GM10266 (cell line): ENCODE measurements around the gene ZNF716.

Source experiments
- DNase-seq: peaks from one replicate; pipeline ENCODE4 v3.0.0; 2012; ENCODE audit errors: extremely low spot score
- TF ChIP-seq, protein P1 (sequence below): IDR thresholded peaks from 2 replicates; pipeline ENCODE4 v1.5.1; 2012; ENCODE audit warnings: mild to moderate bottlenecking, low read depth; ENCODE audit not compliant: control insufficient read depth, insufficient read depth; ENCODE audit errors: missing control alignments

The ZNF716 gene

DNA sequence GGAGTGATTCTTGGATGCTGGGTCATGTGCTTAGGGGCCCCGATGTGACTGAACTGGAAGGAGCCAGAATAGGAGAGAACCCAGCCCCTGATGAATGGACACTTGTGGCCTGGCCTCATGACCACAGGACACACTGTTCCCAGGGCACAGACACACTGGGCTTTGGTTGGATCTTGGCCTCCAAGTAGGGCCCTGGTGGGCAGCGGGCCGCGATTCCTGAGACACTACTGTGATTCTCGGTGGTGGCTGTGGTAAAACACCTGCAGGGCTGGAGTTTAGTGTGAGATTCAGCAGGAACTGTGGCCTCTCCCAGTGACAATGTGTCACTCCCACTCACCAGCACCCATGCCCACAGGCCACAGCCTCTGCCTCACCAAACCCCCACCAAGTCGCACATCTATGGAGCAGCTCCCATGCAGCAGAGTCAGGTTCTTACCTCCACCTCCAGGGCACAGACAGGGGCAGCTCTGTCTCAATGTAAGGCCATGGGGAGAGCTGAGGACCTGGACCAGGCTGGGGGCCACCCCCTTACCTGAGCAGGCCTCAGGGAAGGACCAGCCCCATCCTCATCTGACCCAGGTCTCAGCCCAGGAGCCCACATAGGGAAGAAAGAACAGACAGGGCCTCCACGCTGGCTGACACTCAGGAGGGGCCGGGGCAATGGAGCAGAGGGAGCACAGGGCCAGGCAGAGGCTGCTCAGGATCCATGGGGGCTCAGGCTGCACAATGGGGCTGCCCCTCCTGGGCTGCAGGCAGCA, 33.2 kb upstream of the ZNF716 start:
- no peak for DNase-seq
- TF ChIP-seq, protein P1, sequence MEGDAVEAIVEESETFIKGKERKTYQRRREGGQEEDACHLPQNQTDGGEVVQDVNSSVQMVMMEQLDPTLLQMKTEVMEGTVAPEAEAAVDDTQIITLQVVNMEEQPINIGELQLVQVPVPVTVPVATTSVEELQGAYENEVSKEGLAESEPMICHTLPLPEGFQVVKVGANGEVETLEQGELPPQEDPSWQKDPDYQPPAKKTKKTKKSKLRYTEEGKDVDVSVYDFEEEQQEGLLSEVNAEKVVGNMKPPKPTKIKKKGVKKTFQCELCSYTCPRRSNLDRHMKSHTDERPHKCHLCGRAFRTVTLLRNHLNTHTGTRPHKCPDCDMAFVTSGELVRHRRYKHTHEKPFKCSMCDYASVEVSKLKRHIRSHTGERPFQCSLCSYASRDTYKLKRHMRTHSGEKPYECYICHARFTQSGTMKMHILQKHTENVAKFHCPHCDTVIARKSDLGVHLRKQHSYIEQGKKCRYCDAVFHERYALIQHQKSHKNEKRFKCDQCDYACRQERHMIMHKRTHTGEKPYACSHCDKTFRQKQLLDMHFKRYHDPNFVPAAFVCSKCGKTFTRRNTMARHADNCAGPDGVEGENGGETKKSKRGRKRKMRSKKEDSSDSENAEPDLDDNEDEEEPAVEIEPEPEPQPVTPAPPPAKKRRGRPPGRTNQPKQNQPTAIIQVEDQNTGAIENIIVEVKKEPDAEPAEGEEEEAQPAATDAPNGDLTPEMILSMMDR: no peak

GRCh38 chr7:57417736-57418135, 32.2 kb upstream of the ZNF716 start:
- DNase-seq: no peak
- TF ChIP-seq, protein P1: no peak

DNA sequence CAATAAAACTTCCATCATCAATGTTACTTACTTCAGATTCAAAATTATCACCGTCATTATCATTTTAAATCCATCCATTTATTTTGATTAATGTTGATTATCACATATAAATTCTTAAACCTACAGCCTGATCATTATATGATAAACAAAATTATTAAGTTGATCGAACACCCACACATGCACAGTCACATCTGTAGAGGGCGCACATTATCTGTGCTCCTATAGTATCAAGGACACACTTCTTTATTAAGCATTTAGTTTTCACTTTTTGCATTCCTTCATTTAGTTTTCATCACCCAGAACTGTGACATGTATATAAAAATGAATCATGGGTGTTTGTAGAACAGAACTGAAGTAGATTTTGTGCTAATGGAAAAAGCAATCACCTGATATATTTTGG, 26.2 kb upstream of the ZNF716 start:
- no peak for DNase-seq
- TF ChIP-seq, protein P1: no peak

GRCh38 chr7:57424515-57425238, 25.3 kb upstream of the ZNF716 start:
- DNase-seq: no peak
- TF ChIP-seq, protein P1: no peak

DNA sequence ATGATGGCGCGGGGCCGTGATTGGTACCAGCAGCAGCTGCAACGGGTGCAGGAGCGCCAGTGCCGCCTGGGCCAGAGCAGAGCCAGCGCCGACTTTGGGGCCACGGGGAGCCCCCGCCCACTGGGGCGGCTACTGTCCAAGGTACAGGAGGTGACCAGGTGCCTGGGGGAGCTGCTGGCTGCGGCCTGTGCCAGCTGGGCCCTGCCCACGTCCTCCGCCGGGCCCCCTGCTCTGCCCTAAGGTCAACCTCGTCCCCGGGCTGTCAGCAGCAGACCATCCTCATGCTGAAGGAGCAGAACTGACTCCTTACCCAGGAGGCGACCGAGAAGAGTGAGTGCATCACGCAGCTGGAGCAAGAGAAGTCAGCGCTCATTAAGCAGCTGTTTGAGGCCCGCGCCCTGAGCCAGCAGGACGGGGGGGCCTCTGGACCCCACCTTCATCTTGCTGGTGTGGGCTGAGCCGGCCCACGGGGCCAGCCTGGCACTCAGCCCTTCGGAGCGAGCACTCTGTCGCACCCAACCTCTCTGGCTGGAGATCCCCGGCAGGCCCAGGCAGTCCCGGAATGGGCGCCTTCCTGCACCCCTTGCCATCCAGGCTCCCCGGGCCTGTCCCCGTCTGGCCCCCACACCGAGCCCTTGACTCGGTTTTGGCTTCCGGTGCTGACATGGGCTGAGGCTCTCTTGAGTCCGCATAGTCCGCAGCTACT, 24.6 kb upstream of the ZNF716 start:
- no peak for DNase-seq
- TF ChIP-seq, protein P1: no peak

DNA sequence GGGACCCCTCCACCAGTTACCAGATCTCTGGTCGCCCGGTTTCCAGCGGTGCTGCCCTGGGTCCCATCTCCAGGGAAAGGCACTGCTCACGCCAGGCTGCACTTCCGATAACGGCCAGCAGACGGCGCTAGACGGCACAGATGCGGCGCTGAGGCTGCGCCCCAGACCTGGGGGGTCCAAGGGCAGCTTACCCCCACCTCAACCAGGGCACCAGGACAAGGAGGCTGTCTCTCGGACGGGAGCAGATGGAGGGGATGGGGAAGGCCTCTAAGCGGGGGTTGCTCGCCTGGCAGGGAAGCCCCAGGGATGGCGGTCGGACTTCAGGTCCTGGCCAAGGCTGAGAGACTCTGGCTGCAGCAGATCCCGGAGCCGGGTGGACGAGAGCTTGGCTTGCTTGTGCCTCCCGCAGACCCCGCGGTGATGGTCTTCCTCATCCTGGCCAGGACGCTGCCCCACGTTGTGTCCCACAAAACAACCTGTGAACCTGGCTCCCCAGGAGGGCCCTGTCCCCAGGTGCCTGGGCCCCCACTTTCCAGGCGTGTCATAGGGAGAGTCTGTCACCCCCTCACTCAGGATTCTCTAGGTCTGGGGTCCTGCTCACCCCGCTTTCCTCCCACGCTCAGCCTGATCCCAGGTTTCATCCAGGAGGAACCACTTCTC, 23.9 kb upstream of the ZNF716 start:
- TF ChIP-seq, protein P1: peak; percentile 38
- no peak for DNase-seq
